H4 (cell line): ENCODE results near the gene C14orf132. TPM values are rescaled to one million over a fixed set of nuclear protein-coding genes. Genes with fewer than 3 reads are reported as not detected.
A peak's percentile ranks its signal among the peaks of the same experiment; 100 is the strongest.

ENCODE experiments used
- DNase-seq: peaks from one replicate; pipeline ENCODE4 v3.0.0-alpha.2; 2015; ENCODE audit warnings: low spot score
- total RNA-seq: library from RNA; depleted of rRNA; stranded (reverse); fragments of >200 nt; shearing (Covaris generic); gene quantifications from 2 replicates; pipeline ENCODE4 v1.2.3, GENCODE V29; 2014

The C14orf132 gene
- total RNA-seq, 1 experiment from 2014 or later, result 7.4 TPM

DNA sequence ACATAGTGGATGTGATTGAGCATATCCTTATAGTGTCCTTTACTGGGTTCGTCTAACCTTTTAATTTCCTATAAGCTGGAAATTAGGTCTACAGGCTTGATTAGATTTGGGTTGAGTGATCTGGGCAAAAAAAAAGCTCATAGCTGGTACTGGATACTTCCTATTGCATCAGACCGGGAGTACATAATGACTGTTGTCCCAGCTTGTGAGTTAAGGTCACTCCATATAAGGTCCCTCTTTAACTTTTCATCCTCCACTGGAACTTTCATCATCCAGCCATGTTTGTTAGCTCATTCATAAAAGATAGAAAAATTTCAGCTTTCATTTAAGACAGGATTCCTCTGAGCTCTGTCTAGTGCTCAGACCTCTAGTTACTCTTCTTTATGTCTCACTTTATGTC is 80.8 kb downstream of the C14orf132 start:
- peak; percentile 42 for DNase-seq

DNA sequence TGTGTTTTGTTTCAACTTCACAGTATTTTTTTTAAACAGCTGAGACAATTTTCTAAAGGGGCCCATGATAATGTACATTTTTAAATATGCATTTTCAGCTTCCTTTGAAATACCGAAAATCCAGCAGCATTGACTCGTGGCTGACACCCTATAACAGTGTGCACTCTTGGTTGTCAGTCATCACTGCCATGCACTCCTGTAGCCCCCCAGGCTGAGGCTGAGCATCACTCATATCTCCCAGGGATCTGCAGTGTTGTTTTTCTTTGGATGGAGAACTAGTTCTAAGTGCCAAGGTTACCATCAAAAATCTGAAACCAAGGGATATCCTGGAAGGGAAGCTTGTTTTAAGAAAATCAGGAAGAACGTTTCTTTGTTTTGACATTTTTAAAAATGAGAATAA is 81.2 kb downstream of the C14orf132 start:
- no peak for DNase-seq

DNA sequence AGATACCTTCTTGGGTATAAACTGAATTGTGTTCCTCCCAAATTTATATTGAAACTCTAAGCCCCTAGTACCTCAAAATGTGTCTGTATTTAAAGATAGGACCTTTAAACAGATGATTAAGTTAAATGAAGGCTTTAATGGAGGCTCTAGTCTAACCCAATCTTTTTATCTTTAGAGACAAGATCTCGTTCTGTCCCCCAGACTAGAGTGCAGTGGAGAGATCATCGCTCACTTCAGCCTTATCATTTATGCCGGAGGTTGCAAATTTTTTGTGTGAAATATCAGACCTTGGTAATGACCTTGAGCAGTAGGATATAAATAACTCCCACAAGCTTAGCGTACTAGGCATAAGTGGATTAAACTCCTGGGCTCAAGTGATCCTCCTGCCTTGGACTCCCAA is 81.8 kb downstream of the C14orf132 start:
- no peak for DNase-seq

DNA sequence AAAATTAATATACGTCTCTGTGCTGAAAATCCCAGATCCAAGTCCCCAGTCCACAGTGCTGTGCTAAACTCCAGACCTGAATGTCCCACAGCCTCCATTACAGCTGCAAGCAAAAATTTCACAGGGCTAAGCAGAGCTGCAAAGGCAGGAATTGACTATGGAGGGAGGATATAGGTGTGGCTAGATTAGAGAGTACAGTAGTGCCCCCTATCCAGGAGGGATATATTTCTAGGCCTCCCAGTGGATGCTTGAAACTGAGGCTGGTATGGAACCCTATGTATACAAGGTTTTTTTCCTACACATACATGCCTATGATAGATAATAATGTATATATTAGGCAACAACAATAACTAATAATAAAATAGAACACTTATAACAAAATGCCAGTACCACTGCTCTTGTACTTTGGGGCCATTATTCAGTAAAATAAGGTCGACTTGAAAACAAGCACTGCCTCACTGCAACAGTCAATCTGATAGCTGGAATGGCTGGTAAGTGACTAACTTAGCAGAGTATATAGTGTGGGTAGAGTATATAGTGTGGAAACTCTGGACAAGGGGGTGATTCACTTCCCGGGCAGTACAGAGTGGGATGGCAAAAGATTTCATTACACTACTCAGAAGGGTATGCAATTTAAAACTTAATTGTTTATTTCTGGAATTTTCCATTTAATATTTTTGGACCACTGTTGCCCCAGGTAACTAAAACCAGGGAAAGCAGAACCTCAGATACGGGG is 82.7 kb downstream of the C14orf132 start:
- DNase-seq, result no peak

DNA sequence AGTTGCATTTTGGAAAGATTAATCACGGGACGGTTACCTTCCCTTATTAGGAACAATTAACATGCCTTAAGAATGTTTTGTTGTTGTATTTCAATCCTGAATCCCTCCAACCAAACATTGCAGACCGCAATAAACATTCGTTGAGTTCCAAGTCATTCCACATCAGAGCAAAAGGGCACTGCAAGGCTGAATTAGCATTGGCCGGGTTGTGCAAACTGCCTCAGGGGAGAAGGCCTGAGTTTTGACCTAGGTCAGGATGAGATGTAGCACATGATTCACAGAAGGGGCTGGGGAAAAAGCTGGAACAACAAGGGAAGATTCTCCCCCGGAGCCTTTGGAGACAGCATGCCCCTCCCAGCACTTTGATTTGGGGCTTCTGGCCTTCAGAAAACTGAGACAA is 83.3 kb downstream of the C14orf132 start:
- DNase-seq, result peak; percentile 71

DNA sequence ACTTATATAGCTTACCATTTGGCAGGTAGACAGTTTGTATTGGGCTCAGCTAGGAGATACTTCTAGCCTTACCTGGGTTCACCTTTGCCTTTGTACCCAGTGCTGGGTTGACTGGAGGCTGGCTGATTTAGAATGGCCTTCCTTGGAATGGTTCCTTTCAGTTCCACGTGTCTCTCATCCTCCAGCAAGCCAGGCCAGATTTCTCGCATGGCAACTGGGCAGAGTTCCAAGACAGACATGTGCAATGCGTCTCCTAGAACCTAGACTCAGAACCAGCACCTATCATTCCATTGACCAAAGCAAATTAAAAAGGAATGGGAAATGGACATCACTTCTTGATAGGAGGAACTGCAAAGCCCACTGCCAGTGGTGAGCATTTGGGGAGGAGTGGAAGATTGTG is 86.4 kb downstream of the C14orf132 start:
- DNase-seq, result no peak

DNA sequence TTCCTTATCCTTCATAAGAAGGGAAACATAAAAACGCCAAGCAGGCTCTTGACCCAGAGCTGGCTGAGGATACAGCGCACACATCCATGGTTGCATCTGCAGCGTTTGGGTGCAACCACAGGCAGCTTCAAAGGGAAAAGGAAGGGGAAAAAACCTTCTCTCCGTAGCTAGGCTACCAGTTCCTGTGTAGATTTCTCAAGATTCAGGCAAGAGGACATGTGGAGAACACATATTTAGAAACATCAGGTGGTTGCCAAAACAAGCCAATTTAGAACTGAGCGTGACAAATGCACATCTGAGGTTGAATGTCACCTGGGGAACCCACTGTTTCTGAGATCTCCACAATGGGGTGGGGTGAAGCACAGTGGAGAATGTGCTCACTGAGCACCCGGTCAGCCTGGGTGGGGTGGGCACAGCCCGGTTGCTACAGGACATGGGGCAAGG is 87.2 kb downstream of the C14orf132 start:
- DNase-seq, result no peak

DNA sequence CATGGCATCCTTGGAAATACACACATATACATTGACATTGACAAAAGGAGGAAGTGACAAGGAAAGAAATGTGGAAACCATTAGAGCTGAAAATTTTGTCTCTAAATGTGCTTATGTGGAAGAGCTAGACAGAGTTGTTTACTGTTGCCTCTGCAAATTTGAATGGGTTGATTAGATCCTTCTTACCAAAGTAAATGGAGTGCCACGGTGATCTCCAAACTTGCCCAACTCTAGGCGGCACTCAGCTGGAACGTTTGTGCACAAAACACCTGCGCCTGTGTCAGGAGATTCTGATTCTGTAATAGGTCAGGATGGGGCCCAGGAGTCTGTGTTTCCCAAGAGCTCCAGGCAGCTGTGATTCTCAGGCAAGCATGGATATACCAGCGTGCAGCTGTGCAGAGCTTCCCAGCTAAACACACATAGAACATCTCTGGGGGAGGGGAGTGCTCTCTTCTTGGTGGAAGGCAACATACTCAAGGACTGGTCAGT is 87.7 kb downstream of the C14orf132 start:
- no peak for DNase-seq

DNA sequence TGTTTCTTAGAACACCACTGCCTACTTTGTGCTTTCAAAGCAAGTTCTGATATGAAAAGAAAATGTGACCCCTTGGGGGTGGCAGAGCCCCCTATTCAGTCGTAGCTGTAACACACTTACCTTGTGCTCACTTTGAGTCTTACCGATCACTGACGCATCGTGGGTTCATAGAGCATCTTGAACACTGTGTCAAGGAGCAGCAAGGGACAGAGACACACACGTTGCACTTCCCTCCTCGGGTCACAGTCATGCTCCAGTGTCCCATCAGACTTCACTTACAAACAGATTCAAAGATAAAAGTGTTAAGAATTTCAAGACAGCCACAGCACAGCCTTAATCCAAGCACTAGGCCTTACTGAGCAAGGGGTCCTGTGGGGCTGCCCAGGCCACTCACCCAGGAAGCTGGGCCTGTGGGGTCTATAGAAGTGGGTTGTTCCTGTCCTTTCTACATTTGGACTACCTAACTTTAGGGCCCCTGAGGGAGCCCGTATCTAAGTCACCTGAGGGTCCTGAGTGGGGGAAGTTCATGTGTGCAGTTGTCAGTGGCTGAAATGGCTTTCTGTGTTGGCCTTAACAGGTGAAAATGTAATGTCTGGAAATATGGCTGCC is 90.1 kb downstream of the C14orf132 start:
- DNase-seq, result no peak

DNA sequence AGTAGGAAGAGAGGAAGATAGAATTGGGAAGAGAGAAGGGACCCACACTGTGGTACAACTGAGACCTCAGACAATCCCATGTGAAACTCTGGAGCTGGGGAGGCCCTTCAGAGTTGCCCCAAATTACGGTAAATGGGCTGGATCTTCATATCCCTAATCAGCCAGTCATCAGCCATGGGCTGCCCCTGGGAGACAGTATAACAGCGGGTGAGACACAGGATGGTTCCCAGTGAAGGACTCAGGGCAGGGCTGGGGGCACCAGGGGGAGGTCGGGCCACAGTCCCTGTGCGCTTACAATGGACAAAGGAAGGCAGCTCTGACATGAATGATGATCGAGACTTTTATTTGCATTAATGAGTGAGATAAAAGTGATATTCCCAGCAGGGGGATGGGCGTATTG is 91.2 kb downstream of the C14orf132 start:
- no peak for DNase-seq

DNA sequence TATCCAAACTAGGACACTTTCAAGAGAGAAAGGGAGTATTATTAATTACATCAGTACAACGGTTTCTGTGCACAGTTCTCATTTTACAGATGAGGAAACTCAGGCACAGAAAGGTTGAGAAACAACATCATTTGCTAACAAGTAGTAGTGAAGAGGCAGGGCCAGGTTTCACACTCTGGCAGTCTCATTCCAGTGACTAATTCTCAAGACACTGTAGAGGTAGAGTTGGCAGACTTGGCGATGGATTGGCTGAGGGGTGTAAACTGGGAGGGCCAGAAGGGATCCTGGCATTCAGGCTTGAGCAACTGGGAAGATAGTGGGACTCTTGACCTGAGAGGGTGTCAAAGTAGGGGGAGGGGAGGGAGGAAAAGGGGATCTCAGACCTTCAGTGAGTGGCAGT is 91.7 kb downstream of the C14orf132 start:
- no peak for DNase-seq

DNA sequence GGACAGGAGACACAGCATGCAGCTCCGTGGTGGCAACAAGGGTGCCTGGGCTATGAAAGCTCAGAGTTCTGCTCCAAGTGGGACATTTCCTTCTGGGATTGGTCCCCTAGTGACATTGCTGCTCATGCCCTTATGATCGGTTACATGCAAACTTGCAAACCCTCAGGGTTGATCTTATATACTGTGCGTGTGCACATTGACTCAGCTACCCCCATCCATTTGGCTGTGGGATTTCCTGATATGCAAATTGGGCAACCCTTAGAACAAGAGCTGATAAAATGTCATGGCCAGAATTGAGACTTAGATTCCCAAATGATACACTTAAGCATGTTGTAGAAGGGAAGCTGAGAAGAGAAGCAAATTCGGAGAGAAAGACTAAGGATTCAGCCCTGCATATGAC is 92.7 kb downstream of the C14orf132 start:
- no peak for DNase-seq

DNA sequence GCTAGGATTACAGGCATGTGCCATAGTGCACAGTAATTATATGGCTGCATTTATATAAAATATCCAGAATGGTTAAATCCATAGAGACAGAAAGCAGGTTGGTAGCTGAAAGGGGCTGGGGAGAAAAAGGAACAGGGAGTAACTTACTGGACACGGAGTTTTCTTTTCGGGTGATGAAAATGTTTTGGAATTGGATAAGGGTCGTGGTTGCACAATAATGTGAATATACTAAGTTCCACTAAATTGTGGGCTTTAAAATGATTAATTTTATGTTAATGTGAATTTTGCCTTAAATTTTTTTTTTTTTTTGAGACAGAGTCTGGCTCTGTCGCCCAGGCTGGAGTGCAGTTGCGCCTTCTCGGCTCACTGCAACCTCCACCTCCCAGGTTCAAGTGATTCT is 95.3 kb downstream of the C14orf132 start:
- DNase-seq, result no peak

DNA sequence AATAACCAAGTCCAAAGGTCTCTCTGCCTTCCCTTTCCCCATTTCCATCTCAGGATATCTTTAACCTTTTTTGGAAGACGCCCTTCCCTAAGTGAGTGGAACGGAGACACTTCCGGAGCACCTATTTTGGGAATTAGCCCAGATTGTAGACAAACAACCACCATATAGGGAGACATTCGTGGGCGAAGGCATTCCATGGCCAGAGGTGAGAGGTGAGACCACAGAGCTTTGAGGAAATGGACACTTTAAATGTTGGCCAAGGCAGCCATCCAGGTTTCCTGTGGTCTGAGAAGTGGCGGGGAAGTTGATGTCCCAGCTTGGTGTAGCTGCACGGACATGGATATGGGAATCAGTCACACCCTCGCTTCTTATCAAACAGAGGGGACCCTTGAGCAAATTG is 96.1 kb downstream of the C14orf132 start:
- peak; percentile 54 for DNase-seq

DNA sequence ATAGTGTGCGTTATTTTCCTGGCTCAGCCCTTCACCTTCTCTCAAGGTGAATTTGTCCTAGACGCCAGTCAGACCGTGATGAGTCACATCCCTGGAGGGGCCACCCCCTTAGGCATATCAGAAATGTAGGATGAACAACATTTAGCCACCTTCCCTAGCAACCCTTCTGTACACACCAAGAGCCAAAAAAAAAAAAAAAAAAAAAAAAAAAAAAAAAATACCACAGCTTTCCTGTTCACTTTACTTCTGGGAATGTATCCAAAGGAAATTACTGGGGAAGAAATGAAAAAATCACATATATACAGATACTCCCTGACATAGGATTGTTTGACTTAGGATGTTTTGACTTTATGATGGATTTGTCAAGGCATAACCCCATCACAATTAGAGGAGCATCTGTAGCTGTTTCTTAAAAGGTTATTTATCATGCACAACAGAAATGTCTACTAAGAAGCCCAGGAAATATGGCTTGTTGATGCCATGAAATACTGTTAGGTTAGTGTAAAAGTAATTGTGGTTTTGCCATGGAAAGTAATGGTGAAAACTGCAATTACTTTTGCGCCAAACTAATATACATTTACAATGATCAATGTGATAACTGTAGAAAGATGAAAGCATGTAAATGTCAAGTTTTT is 97.3 kb downstream of the C14orf132 start:
- peak; percentile 67 for DNase-seq

DNA sequence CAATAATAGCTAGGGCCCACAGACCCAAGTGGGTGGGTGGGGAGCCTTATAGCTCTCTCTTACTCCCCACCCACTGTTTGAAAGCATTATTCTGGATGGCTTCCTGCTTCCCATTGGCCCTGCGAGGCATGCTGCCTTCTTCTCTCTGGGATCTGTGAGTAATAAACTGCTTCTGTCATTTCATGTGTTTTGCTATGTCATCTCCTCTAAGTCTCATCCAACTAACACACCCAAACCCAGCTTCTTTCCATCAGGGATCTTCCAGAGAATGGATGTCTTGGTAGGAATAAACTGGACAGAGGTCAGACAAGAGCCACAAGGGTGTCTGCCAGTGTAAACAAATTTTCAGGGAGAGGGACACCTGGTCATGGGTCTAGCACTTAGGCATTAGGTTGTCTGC is 99.1 kb downstream of the C14orf132 start:
- no peak for DNase-seq

DNA sequence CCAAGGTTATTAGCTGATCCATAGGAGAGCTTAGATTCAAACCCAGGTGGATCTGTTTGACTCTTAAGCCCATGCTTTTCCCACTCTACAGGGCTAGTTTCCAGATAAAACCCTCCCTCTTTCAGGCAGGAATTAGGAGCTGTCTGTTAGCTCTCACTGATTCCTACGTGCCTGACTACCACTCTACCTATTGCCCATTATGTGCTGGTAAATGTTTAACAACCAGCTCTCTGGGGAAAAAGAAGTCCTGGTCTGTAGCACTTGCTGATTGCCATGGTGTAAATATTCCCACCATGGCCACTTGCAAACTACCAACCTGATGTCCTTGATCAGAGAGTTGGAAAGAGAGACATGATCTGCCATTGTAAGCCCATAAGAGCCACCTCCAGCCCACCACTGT is 100.0 kb downstream of the C14orf132 start:
- no peak for DNase-seq

DNA sequence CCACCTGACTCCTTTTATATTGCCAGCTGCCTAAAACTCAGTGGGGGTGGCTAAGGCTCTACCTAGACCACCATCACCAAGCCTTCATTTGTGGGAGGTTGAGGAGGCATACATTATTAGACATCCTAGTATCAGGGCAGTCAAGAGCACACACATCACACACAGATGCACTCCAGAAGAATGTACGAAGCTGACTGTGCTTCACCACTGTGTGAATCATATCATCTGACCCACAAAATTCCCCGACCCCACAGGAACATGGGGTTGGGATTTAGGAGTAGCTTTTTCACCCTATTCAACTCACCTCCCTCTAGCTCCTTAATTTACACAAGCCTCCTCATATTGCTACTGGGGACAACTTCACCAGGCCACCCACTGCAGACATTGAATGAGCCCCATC is 100.7 kb downstream of the C14orf132 start:
- DNase-seq, result no peak

DNA sequence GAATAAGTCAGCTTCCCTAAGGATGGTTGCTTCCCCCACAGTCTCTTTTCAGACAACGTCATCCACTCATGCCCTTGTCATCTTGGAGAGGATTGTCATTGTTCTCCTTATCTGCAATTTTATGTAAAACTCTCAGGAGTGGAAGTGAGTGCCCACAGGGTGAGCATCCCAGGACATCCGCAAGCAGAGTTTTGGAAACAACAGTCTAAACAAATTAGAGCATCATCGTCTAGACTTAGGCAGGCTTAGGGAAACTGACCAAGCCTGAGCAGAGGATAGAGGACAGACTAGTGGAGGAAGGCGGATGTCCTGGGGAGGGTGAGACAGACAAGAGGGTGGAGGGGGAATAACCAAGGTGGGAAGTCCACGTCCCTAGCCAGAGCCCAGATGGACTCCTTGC is 101.8 kb downstream of the C14orf132 start:
- DNase-seq, result no peak
